Measurements from ENCODE around the gene ABCA6.

GRCh38 chr17:69123626-69124025, 18.1 kb downstream of the ABCA6 start:
- no peak for TF ChIP-seq EZH2 (IDR thresholded peaks at IDR 0.05; ENCODE audit: low read length, missing control alignments)
- TF ChIP-seq, protein P1, sequence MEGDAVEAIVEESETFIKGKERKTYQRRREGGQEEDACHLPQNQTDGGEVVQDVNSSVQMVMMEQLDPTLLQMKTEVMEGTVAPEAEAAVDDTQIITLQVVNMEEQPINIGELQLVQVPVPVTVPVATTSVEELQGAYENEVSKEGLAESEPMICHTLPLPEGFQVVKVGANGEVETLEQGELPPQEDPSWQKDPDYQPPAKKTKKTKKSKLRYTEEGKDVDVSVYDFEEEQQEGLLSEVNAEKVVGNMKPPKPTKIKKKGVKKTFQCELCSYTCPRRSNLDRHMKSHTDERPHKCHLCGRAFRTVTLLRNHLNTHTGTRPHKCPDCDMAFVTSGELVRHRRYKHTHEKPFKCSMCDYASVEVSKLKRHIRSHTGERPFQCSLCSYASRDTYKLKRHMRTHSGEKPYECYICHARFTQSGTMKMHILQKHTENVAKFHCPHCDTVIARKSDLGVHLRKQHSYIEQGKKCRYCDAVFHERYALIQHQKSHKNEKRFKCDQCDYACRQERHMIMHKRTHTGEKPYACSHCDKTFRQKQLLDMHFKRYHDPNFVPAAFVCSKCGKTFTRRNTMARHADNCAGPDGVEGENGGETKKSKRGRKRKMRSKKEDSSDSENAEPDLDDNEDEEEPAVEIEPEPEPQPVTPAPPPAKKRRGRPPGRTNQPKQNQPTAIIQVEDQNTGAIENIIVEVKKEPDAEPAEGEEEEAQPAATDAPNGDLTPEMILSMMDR (conservative IDR thresholded peaks at IDR 0.05 in 1 of 2, IDR thresholded peaks at IDR 0.05 in 1 of 2; ENCODE audit: low read depth in 1 of 2, low read length in 2 of 2), result no peak
